Fibroblast of mammary gland (primary cell): ENCODE measurements around the gene NOSIP.

Experiments used
- DNase-seq: peaks from one replicate; pipeline ENCODE4 v3.0.0-alpha.2; 2010; ENCODE audit warnings: low read depth
- H3K4me3 ChIP-seq: 2 replicates; pipeline ENCODE4 v1.5.1; 2011; ENCODE audit warnings: low read depth, mild to moderate bottlenecking, low read length, moderate library complexity; ENCODE audit not compliant: control insufficient read depth
- CTCF ChIP-seq: conservative IDR thresholded peaks from 2 replicates; pipeline ENCODE4 v1.5.1; 2011; ENCODE audit warnings: low read depth, low read length, inconsistent platforms; ENCODE audit not compliant: control insufficient read depth, insufficient read depth

NOSIP gene

GRCh38 chr19:49556412-49557398, 23.7 kb downstream of the NOSIP start:
- DNase-seq, result peak; percentile 30
- no peak for TF ChIP-seq CTCF
- H3K4me3 ChIP-seq, result no peak overlapping the region

- peak; percentile 55 for DNase-seq
- H3K4me3 ChIP-seq, result no peak overlapping the region
- no peak for TF ChIP-seq CTCF
Observed at GRCh38 chr19:49555600-49556411, 24.6 kb downstream of the NOSIP start.

GRCh38 chr19:49554701-49555181, 25.6 kb downstream of the NOSIP start:
- no peak for DNase-seq
- TF ChIP-seq CTCF, result no peak
- H3K4me3 ChIP-seq, result no peak overlapping the region

- DNase-seq, result peak; percentile 86
- no peak for TF ChIP-seq CTCF
- H3K4me3 ChIP-seq, result no peak overlapping the region
Observed at GRCh38 chr19:49553451-49554271, 26.7 kb downstream of the NOSIP start.

- no peak for TF ChIP-seq CTCF
- no peak for DNase-seq
- H3K4me3 ChIP-seq, result no peak overlapping the region
Observed at GRCh38 chr19:49552749-49553148, 27.6 kb downstream of the NOSIP start.

- DNase-seq, result no peak
- TF ChIP-seq CTCF, result no peak
- H3K4me3 ChIP-seq, result no peak overlapping the region
Observed at GRCh38 chr19:49551531-49551930, 28.8 kb downstream of the NOSIP start.
